Measurements from ENCODE around the gene DIABLO. TPM values are rescaled to one million over a fixed set of nuclear protein-coding genes. Genes with fewer than 3 reads are reported as not detected.
A peak's percentile ranks its signal among the peaks of the same experiment; 100 is the strongest.

Gene DIABLO
- total RNA-seq, 2 donors from 2014 or later = 77.5 to 81.0 TPM

DNA sequence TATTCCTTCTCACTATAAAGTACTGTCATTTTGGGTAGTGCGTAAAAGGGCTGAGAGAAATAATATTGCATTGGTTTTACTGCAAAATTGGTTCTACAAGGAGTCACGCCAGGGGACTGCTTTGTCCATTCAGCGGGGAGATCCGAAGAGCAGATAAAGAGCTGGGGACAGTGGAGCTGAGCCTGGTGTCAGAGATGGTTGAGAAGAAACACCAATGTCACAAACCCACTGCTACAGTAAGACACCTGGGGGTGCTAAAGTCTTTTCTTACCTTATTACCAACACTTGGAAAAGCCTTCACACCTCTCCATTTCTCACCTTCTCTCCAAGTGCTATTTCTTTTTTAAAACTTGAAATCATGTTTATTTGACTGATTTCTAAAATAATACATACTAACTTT is 66.0 kb downstream of the DIABLO start:
- peaks cover 2% of the 10 kb centered on the region for H3K27me3 Mint-ChIP-seq (ENCODE audit: insufficient read depth)
- Histone ChIP-seq H3K4me1 (ENCODE audit: control insufficient read depth, insufficient read depth, low read length) (no peaks in the 10 kb centered on the region), H3K27me3 (ENCODE audit: control insufficient read depth, insufficient read depth, low read length, poor library complexity, severe bottlenecking) (no peaks in the 10 kb centered on the region), H3K27ac (ENCODE audit: low read depth, low read length) (no peak overlapping the region), H3K4me3 (ENCODE audit: low read length) (no peak overlapping the region), H3K9me3 (ENCODE audit: control insufficient read depth, low read length) (no peaks in the 10 kb centered on the region), H3K36me3 (ENCODE audit: control insufficient read depth, insufficient read depth, low read length) (no peaks in the 10 kb centered on the region), H3K9ac (ENCODE audit: extremely low read depth, low read length, poor library complexity, severe bottlenecking) (no peak overlapping the region)
- H3K27ac Mint-ChIP-seq = no peak overlapping the region
- WGBS, 2 experiments (ENCODE audit: insufficient coverage in 1 of 2, insufficient read length in 1 of 2) = 54 to 56% methylated on average over 4 of the region's 4 CpGs
- H3K4me3 Mint-ChIP-seq = no peak overlapping the region
- DNase-seq = no peak
- no peaks in the 10 kb centered on the region for H3K36me3 Mint-ChIP-seq (ENCODE audit: low read depth)
- peaks cover 10% of the 10 kb centered on the region for H3K4me1 Mint-ChIP-seq
- TF ChIP-seq, protein P1, sequence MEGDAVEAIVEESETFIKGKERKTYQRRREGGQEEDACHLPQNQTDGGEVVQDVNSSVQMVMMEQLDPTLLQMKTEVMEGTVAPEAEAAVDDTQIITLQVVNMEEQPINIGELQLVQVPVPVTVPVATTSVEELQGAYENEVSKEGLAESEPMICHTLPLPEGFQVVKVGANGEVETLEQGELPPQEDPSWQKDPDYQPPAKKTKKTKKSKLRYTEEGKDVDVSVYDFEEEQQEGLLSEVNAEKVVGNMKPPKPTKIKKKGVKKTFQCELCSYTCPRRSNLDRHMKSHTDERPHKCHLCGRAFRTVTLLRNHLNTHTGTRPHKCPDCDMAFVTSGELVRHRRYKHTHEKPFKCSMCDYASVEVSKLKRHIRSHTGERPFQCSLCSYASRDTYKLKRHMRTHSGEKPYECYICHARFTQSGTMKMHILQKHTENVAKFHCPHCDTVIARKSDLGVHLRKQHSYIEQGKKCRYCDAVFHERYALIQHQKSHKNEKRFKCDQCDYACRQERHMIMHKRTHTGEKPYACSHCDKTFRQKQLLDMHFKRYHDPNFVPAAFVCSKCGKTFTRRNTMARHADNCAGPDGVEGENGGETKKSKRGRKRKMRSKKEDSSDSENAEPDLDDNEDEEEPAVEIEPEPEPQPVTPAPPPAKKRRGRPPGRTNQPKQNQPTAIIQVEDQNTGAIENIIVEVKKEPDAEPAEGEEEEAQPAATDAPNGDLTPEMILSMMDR (conservative IDR thresholded peaks at IDR 0.05) = peak; percentile 52
- H3K9me3 Mint-ChIP-seq = peaks cover 19% of the 10 kb centered on the region

- H3K36me3 ChIP-seq (ENCODE audit: control insufficient read depth, insufficient read depth, low read length) = no peaks in the 10 kb centered on the region
- H3K27ac ChIP-seq (ENCODE audit: low read depth, low read length) = no peak overlapping the region
- no peak for DNase-seq
- no peak overlapping the region for H3K4me3 ChIP-seq (ENCODE audit: low read length)
- H3K4me1 ChIP-seq (ENCODE audit: control insufficient read depth, insufficient read depth, low read length) = peaks cover 3% of the 10 kb centered on the region
- Mint-ChIP-seq H3K4me3 (no peak overlapping the region), H3K9me3 (peaks cover 19% of the 10 kb centered on the region), H3K36me3 (ENCODE audit: low read depth) (no peaks in the 10 kb centered on the region), H3K4me1 (peaks cover 10% of the 10 kb centered on the region), H3K27ac (no peak overlapping the region), H3K27me3 (ENCODE audit: insufficient read depth) (peaks cover 2% of the 10 kb centered on the region)
- H3K9me3 ChIP-seq (ENCODE audit: control insufficient read depth, low read length) = no peaks in the 10 kb centered on the region
- no peak overlapping the region for H3K9ac ChIP-seq (ENCODE audit: extremely low read depth, low read length, poor library complexity, severe bottlenecking)
- H3K27me3 ChIP-seq (ENCODE audit: control insufficient read depth, insufficient read depth, low read length, poor library complexity, severe bottlenecking) = no peaks in the 10 kb centered on the region
- WGBS, 2 experiments (ENCODE audit: insufficient coverage in 1 of 2, insufficient read length in 1 of 2) = 92 to 95% methylated on average over 6 to 7 of the region's 7 CpGs
- TF ChIP-seq, protein P1 (conservative IDR thresholded peaks at IDR 0.05) = no peak
Measured at GRCh38 chr12:122158700-122159285, 67.1 kb downstream of the DIABLO start.

Other genes starting within 250 kb of the DIABLO start
- gene BCL7A, start 204.2 kb downstream of the DIABLO start, total RNA-seq = 10 to 100 TPM; 22.3 to 28.9 TPM
- gene MLXIP, start 147.3 kb downstream of the DIABLO start, total RNA-seq = 10 to 100 TPM; 27.4 to 32.2 TPM
- not detected for gene IL31, start 51.8 kb downstream of the DIABLO start, total RNA-seq
- gene LRRC43, start 42.9 kb downstream of the DIABLO start, total RNA-seq = 1 to 10 TPM; 1.5 to 2.4 TPM
- gene B3GNT4, start 22.3 kb downstream of the DIABLO start, total RNA-seq = 1 to 10 TPM; 1.6 to 1.8 TPM
- gene VPS33A, start 40.4 kb upstream of the DIABLO start, total RNA-seq = 10 to 100 TPM; 50.6 to 52.8 TPM
- 10 to 100 TPM; 56.5 to 65.1 TPM for gene CLIP1, start 196.6 kb upstream of the DIABLO start, total RNA-seq

Data from endodermal cell (in vitro differentiated cells).